HepG2 (cell line): ENCODE data around the gene MTFR1L. TPM values are rescaled to one million over a fixed set of nuclear protein-coding genes. Genes with fewer than 3 reads are reported as not detected.

ENCODE experiments used
- CCAR2 ChIP-seq: fragments of 200-400 bp; formaldehyde crosslinking; optimal IDR thresholded peaks from 2 replicates; pipeline ENCODE3; 2018; ENCODE audit warnings: low read depth, mild to moderate bottlenecking, low read length, moderate library complexity
- GTF2F1 ChIP-seq: fragments of 150-350 bp; IDR thresholded peaks from 2 replicates; pipeline ENCODE4 v1.6.1; 2014; ENCODE audit warnings: low read length
- MBNL3 ChIP-seq: fragments of 250-450 bp; sonication (Bioruptor Pico); conservative IDR thresholded peaks from 2 replicates; pipeline ENCODE4 v1.8.0; 2022; ENCODE audit warnings: mild to moderate bottlenecking, inconsistent platforms
- NCOA1 ChIP-seq: sonication (generic); formaldehyde crosslinking; IDR thresholded peaks from 2 replicates; pipeline ENCODE4 v1.9.0; 2021; ENCODE audit warnings: missing genetic modification reagents
- PRPF4 ChIP-seq: fragments of 200-400 bp; formaldehyde crosslinking; IDR thresholded peaks from 2 replicates; pipeline ENCODE4 v1.6.1; 2016; ENCODE audit warnings: low read length, low read depth; ENCODE audit not compliant: poor library complexity, severe bottlenecking
- SP140L ChIP-seq: sonication (generic); formaldehyde crosslinking; IDR thresholded peaks from 2 replicates; pipeline ENCODE4 v1.4.0; 2020; ENCODE audit warnings: missing genetic modification reagents, borderline replicate concordance
- TEAD3 ChIP-seq: optimal IDR thresholded peaks from 2 replicates; pipeline ENCODE3; 2016; ENCODE audit warnings: borderline replicate concordance
- ZBTB8A ChIP-seq: sonication (generic); formaldehyde crosslinking; IDR thresholded peaks from 2 replicates; pipeline ENCODE4 v1.4.0; 2020; ENCODE audit warnings: mild to moderate bottlenecking, low read depth, missing genetic modification reagents, borderline replicate concordance
- ZNF326 ChIP-seq: sonication (generic); formaldehyde crosslinking; IDR thresholded peaks from 2 replicates; pipeline ENCODE4 v1.4.0; 2020; ENCODE audit warnings: missing genetic modification reagents, borderline replicate concordance
- ZNF431 ChIP-seq: sonication (generic); formaldehyde crosslinking; IDR thresholded peaks from 2 replicates; pipeline ENCODE4 v1.9.0; 2022; ENCODE audit warnings: missing genetic modification reagents, low read depth, mild to moderate bottlenecking, borderline replicate concordance
- ZNF574 ChIP-seq: sonication (generic); formaldehyde crosslinking; IDR thresholded peaks from 2 replicates; pipeline ENCODE4 v1.4.0; 2020; ENCODE audit warnings: missing genetic modification reagents
- ZNF687 ChIP-seq: sonication (generic); formaldehyde crosslinking; IDR thresholded peaks from 2 replicates; pipeline ENCODE4 v1.5.1; 2020; ENCODE audit warnings: mild to moderate bottlenecking, missing genetic modification reagents, moderate library complexity
- polyA plus RNA-seq, 8 experiments: library from polyadenylated mRNA; depleted of rRNA in 3 of 8; stranded (reverse) in 7 of 8; unstranded in 1 of 8; fragments of >200 nt; fragmentation: Illumina TruSeq in 4 of 8; extraction: Trizol in 4 of 8; gene quantifications; 2 replicates each; pipeline versions ENCODE4 v1.2.1 to v1.2.3, GENCODE V29; 2011 to 2016; ENCODE audit warnings: low read depth in 4 of 8, missing spikeins in 1 of 8, mixed read lengths in 1 of 8; ENCODE audit not compliant: insufficient read depth in 1 of 8
- total RNA-seq, 5 experiments: library from RNA; depleted of rRNA; stranded (reverse); fragments of >200 nt; fragmentation: Illumina TruSeq; extraction: Trizol; gene quantifications; 2 replicates each; pipeline ENCODE4 v1.2.3, GENCODE V29; 2016; ENCODE audit warnings: low read depth in 1 of 5
- TF ChIP-seq, protein P1 (sequence below): sonication (generic); formaldehyde crosslinking; IDR thresholded peaks from 2 replicates; pipeline ENCODE4 v1.5.0; 2020; ENCODE audit warnings: mild to moderate bottlenecking, missing genetic modification reagents, borderline replicate concordance
- TF ChIP-seq, protein P2 (sequence below): sonication (generic); formaldehyde crosslinking; IDR thresholded peaks from 2 replicates; pipeline ENCODE4 v1.5.0; 2020; ENCODE audit warnings: mild to moderate bottlenecking, missing genetic modification reagents
- TF ChIP-seq, protein P3 (sequence below): sonication (generic); formaldehyde crosslinking; IDR thresholded peaks from 2 replicates; pipeline ENCODE4 v1.4.0; 2020; ENCODE audit warnings: missing genetic modification reagents

MTFR1L gene
- total and polyA plus RNA-seq, 2 of the 13 experiments (the other 11 are each of a cell fraction or from before 2014, with no cell fraction given), result 38.0 to 55.7 TPM

DNA sequence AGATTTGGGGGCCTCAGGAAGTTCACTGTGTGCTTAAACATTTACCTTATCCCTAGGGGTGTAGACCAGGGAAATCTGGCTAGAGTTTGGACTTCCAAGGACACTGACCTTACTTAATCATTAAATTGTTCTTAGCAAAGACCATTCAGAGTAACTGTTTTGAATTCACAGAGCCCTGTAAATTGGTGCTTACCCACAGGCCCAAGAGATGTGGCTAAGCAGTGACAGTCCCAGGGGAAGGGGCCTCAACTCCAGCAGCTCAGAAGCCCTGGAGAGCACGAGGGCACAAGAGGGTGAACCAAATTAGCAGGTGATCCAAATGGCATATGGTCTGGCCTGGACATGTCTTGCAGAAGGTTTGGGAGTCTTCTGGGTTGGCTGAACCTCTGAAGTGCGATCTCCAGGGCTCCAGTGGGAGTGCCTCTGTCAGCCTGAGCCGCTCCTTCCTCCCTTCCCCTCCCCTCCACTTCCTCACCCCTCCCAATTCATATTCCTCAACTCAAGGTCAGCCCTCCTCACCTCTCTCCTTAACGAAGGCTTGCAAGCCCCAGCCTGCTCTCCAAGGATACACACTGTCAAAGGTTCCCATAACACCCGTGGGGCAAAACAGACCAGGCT lies 51.4 kb downstream of the MTFR1L start (continued):
- TF ChIP-seq ZNF574 (CRISPR knock-in tag), result no peak
- no peak for TF ChIP-seq MBNL3 (CRISPR knock-in tag)
- no peak for TF ChIP-seq CCAR2
- TF ChIP-seq NCOA1 (CRISPR knock-in tag), result no peak; the same call in 1 of the 2 replicates
- TF ChIP-seq SP140L (CRISPR knock-in tag), result no peak
- TF ChIP-seq GTF2F1, result no peak
- no peak for TF ChIP-seq ZBTB8A
- no peak for TF ChIP-seq TEAD3 (CRISPR knock-in tag)
- peak; percentile 61 for TF ChIP-seq ZNF687 (CRISPR knock-in tag)
- no peak for TF ChIP-seq ZNF326
- TF ChIP-seq, protein P1, sequence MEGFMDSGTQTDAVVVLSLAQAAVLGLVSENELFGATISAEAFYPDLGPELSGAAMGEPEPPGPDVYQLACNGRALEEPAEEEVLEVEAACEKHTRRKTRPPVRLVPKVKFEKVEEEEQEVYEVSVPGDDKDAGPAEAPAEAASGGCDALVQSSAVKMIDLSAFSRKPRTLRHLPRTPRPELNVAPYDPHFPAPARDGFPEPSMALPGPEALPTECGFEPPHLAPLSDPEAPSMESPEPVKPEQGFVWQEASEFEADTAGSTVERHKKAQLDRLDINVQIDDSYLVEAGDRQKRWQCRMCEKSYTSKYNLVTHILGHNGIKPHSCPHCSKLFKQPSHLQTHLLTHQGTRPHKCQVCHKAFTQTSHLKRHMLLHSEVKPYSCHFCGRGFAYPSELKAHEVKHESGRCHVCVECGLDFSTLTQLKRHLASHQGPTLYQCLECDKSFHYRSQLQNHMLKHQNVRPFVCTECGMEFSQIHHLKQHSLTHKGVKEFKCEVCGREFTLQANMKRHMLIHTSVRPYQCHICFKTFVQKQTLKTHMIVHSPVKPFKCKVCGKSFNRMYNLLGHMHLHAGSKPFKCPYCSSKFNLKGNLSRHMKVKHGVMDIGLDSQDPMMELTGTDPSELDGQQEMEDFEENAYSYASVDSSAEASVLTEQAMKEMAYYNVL, result no peak
- TF ChIP-seq, protein P2, sequence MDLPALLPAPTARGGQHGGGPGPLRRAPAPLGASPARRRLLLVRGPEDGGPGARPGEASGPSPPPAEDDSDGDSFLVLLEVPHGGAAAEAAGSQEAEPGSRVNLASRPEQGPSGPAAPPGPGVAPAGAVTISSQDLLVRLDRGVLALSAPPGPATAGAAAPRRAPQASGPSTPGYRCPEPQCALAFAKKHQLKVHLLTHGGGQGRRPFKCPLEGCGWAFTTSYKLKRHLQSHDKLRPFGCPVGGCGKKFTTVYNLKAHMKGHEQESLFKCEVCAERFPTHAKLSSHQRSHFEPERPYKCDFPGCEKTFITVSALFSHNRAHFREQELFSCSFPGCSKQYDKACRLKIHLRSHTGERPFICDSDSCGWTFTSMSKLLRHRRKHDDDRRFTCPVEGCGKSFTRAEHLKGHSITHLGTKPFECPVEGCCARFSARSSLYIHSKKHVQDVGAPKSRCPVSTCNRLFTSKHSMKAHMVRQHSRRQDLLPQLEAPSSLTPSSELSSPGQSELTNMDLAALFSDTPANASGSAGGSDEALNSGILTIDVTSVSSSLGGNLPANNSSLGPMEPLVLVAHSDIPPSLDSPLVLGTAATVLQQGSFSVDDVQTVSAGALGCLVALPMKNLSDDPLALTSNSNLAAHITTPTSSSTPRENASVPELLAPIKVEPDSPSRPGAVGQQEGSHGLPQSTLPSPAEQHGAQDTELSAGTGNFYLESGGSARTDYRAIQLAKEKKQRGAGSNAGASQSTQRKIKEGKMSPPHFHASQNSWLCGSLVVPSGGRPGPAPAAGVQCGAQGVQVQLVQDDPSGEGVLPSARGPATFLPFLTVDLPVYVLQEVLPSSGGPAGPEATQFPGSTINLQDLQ, result no peak
- TF ChIP-seq PRPF4, result no peak
- TF ChIP-seq, protein P3, sequence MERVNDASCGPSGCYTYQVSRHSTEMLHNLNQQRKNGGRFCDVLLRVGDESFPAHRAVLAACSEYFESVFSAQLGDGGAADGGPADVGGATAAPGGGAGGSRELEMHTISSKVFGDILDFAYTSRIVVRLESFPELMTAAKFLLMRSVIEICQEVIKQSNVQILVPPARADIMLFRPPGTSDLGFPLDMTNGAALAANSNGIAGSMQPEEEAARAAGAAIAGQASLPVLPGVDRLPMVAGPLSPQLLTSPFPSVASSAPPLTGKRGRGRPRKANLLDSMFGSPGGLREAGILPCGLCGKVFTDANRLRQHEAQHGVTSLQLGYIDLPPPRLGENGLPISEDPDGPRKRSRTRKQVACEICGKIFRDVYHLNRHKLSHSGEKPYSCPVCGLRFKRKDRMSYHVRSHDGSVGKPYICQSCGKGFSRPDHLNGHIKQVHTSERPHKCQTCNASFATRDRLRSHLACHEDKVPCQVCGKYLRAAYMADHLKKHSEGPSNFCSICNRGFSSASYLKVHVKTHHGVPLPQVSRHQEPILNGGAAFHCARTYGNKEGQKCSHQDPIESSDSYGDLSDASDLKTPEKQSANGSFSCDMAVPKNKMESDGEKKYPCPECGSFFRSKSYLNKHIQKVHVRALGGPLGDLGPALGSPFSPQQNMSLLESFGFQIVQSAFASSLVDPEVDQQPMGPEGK, result no peak; the same call in 1 of the 2 replicates
- no peak for TF ChIP-seq ZNF431
